ENCODE results near the gene ZC3HAV1. TPM values are rescaled to one million over a fixed set of nuclear protein-coding genes. Genes with fewer than 3 reads are reported as not detected.

The ZC3HAV1 gene
- total and polyA plus RNA-seq, 2 of the 4 experiments (the other 2 are of a cell fraction), result 9.9 to 22.4 TPM

DNA sequence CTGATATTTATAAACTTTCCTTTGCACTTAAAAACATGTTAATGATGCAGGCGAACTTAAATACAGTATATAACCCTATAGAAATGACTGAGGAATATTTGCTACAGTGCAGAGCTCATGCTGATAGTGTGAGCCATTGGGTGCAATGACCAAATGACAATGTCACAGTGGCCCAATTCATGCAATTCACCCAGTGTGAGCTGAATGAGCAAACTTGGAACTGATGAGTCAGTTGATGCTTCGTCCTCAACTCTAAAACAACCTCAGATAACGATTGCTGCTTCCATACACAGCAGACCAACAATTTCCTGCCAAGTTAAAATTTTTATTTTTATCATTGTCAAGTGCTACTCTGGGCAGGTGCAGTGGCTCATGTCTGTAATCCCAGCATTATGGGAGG is 61.5 kb downstream of the ZC3HAV1 start:
- Histone ChIP-seq H2BK20ac (ENCODE audit: low read depth, low read length) (no peak overlapping the region), H3K18ac (ENCODE audit: low read depth, low read length) (no peak overlapping the region), H3K36me3 (ENCODE audit: control insufficient read depth, insufficient read depth, low read length) (peaks cover 11% of the 10 kb centered on the region), H3K4me1 (ENCODE audit: control insufficient read depth, insufficient read depth, low read length) (peaks cover 2% of the 10 kb centered on the region), H4K20me1 (ENCODE audit: insufficient read depth, low read length) (no peaks in the 10 kb centered on the region), H3K79me1 (ENCODE audit: low read depth in 1 of 2, low read length in 2 of 2) (no peaks in the 10 kb centered on the region), H2AFZ (replicated peaks; ENCODE audit: low read length, poor library complexity) (no peak overlapping the region), H3K27ac (ENCODE audit: insufficient read depth, low read length) (no peak overlapping the region), H3K4me3 (ENCODE audit: insufficient read depth, low read depth, low read length) (no peak overlapping the region), H3K9ac (ENCODE audit: low read depth, low read length) (no peak overlapping the region), H3K9me3 (ENCODE audit: control insufficient read depth, insufficient read depth, low read length) (no peaks in the 10 kb centered on the region), H3K4me2 (ENCODE audit: low read depth, low read length) (no peak overlapping the region), H2BK15ac (ENCODE audit: low read depth, low read length) (no peak overlapping the region), H3K56ac (ENCODE audit: extremely low read depth, insufficient read depth, low read length) (no peak overlapping the region), H3K9me1 (ENCODE audit: insufficient read depth, low read length) (no peaks in the 10 kb centered on the region), H2BK120ac (ENCODE audit: low read depth, low read length) (no peak overlapping the region), H2AK5ac (ENCODE audit: low read depth, low read length) (no peak overlapping the region), H4K5ac (ENCODE audit: low read depth, low read length) (no peak overlapping the region), H3K4ac (ENCODE audit: low read depth, low read length) (no peak overlapping the region), H2AK9ac (replicated peaks; ENCODE audit: low read depth, low read length, poor library complexity) (no peak overlapping the region), H4K8ac (ENCODE audit: low read depth in 2 of 2, low read length in 2 of 2) (no peak overlapping the region), H3K27me3 (ENCODE audit: control insufficient read depth, insufficient read depth, low read length) (no peaks in the 10 kb centered on the region), H3K23ac (ENCODE audit: low read depth, low read length) (no peak overlapping the region), H2BK5ac (ENCODE audit: low read depth, low read length, poor library complexity, severe bottlenecking) (no peak overlapping the region), H4K91ac (ENCODE audit: insufficient read depth, low read depth, low read length) (no peak overlapping the region), H3K14ac (replicated peaks; ENCODE audit: low read depth, low read length) (no peak overlapping the region)
- DNase-seq (no peak), ATAC-seq (ENCODE audit: low read depth) (no peak)
- dilution Hi-C loops (cut with HindIII; ENCODE audit: low sequenced_read_pairs, unreplicated experiment) (no loop called here), in situ Hi-C loops (cut with MboI; ENCODE audit: low sequenced_read_pairs) (no loop called here), intact Hi-C loops (cut with micrococcal nuclease) (no loop called here)
- ChIA-PET POLR2A (ENCODE audit: unreplicated experiment) (no interaction called here), CTCF (no interaction called here)
- BruUV-seq (replicated peaks), result no TSS peak
- TF ChIP-seq USF2 (IDR thresholded peaks at IDR 0.05; ENCODE audit: low read depth, low read length) (no peak), NFE2L2 (IDR thresholded peaks at IDR 0.05; ENCODE audit: low read depth, low read length) (no peak), CEBPB (IDR thresholded peaks at IDR 0.05; ENCODE audit: low read depth, low read length) (no peak), MAZ (IDR thresholded peaks at IDR 0.05; ENCODE audit: borderline replicate concordance, low read depth, low read length) (no peak), BHLHE40 (IDR thresholded peaks at IDR 0.05; ENCODE audit: low read depth, low read length) (no peak), SMC3 (IDR thresholded peaks at IDR 0.05; ENCODE audit: low read depth, low read length) (no peak), POLR2A (IDR thresholded peaks at IDR 0.05; ENCODE audit: low read depth, low read length) (no peak), RCOR1 (IDR thresholded peaks at IDR 0.05; ENCODE audit: insufficient replicate concordance, low read length) (no peak), FOS (IDR thresholded peaks at IDR 0.05; ENCODE audit: low read depth, low read length) (no peak), MXI1 (IDR thresholded peaks at IDR 0.05; ENCODE audit: borderline replicate concordance, low read depth, low read length) (no peak), RFX5 (IDR thresholded peaks at IDR 0.05; ENCODE audit: low read depth, low read length) (no peak), ELK1 (IDR thresholded peaks at IDR 0.05; ENCODE audit: borderline replicate concordance, low read depth, low read length) (no peak)
- TF ChIP-seq, protein P1, sequence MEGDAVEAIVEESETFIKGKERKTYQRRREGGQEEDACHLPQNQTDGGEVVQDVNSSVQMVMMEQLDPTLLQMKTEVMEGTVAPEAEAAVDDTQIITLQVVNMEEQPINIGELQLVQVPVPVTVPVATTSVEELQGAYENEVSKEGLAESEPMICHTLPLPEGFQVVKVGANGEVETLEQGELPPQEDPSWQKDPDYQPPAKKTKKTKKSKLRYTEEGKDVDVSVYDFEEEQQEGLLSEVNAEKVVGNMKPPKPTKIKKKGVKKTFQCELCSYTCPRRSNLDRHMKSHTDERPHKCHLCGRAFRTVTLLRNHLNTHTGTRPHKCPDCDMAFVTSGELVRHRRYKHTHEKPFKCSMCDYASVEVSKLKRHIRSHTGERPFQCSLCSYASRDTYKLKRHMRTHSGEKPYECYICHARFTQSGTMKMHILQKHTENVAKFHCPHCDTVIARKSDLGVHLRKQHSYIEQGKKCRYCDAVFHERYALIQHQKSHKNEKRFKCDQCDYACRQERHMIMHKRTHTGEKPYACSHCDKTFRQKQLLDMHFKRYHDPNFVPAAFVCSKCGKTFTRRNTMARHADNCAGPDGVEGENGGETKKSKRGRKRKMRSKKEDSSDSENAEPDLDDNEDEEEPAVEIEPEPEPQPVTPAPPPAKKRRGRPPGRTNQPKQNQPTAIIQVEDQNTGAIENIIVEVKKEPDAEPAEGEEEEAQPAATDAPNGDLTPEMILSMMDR (conservative IDR thresholded peaks at IDR 0.05; ENCODE audit: low read depth, low read length), result no peak
- WGBS, 2 experiments (ENCODE audit: extremely low coverage in 2 of 2, insufficient read length in 1 of 2), result no CpG with 5 or more reads among the region's 3 CpGs
